ENCODE measurements around the gene OSGIN1. TPM values are rescaled to one million over a fixed set of nuclear protein-coding genes. Genes with fewer than 3 reads are reported as not detected.

Gene OSGIN1
- total and polyA plus RNA-seq, 2 of the 8 experiments (the other 6 are each of a cell fraction or from before 2014, with no cell fraction given) = 0.58 to 0.76 TPM

DNA sequence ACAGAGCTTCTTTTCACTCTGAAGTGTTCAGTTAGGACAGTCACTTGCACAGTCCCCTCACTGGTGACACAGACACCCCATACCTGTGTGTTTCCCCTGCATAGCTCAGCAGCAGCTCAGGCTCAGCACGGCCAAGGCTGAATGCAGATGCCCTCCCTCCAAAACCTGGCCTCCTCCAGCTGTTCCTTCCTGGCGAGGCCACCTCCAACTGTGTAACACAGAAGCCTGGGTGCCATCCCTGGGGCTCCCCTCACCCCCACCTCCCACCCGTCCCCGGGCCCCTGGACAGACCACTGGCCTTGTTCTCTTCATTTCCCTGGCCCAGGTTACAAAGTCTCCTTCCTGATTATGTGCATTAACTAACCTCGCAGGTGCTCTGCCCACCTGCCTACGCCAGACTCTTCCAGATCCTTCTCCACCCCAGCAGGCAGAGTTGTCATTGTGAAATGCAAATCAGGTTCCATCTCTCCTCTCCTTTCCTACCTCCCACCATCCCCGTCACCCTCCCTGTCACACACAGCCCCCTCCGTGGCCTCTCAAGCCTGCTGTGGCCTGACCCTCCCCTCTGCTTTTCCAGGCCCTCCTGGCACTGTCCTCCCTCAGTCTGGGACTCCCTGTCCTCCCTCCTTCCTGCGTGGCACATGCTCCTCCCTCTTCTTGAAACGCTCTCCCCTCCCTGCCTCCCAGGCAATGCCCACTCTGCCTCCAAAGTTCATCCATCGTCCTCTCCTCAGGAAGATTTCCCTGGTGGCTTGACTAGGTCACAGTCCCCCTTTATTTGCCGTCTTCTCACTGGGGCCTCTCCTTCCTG is 27.7 kb upstream of the OSGIN1 start (continued):
- TF ChIP-seq CTCF (IDR thresholded peaks at IDR 0.05; ENCODE audit: control extremely low read depth in 1 of 3, insufficient read depth in 1 of 3, low read depth in 1 of 3, low read length in 3 of 3) (no peak), KDM5A (IDR thresholded peaks at IDR 0.05; ENCODE audit: low read length) (no peak), POLR2A (IDR thresholded peaks at IDR 0.05; ENCODE audit: control extremely low read depth in 1 of 2, low read depth in 2 of 2, low read length in 2 of 2) (no peak)

Measured in H1 (cell line).